Nephron (organoid): Measurements from ENCODE around the gene TBX5.

Source experiments
- H3K27ac Mint-ChIP-seq, 3 experiments: 2 replicates each; pipeline ENCODE4 v1.8.0; 2020; ENCODE audit warnings: mixed read lengths in 3 of 3, mild to moderate bottlenecking in 2 of 3, moderate library complexity in 1 of 3
- H3K27me3 Mint-ChIP-seq: 2 replicates; pipeline ENCODE4 v1.8.0; 2021; ENCODE audit warnings: low read depth, mild to moderate bottlenecking, moderate library complexity, mixed read lengths
- H3K36me3 Mint-ChIP-seq: 2 replicates; pipeline ENCODE4 v1.8.0; 2020; ENCODE audit warnings: low read depth, mixed read lengths
- H3K4me1 Mint-ChIP-seq: 2 replicates; pipeline ENCODE4 v1.8.0; 2020; ENCODE audit warnings: mixed read lengths
- H3K4me3 Mint-ChIP-seq, 3 experiments: 2 replicates each; pipeline ENCODE4 v1.8.0; 2020; ENCODE audit warnings: mild to moderate bottlenecking in 3 of 3, mixed read lengths in 3 of 3, moderate library complexity in 2 of 3
- H3K9me3 Mint-ChIP-seq: 2 replicates; pipeline ENCODE4 v1.8.0; 2020; ENCODE audit warnings: mixed read lengths
- CTCF ChIP-seq, 3 experiments: fragments of 200-600 bp; sonication (generic); IDR thresholded peaks; one replicate each; pipeline ENCODE4 v1.5.0; 2021; ENCODE audit warnings: antibody characterized with exemption in 3 of 3; ENCODE audit not compliant: unreplicated experiment in 3 of 3

Gene TBX5

DNA sequence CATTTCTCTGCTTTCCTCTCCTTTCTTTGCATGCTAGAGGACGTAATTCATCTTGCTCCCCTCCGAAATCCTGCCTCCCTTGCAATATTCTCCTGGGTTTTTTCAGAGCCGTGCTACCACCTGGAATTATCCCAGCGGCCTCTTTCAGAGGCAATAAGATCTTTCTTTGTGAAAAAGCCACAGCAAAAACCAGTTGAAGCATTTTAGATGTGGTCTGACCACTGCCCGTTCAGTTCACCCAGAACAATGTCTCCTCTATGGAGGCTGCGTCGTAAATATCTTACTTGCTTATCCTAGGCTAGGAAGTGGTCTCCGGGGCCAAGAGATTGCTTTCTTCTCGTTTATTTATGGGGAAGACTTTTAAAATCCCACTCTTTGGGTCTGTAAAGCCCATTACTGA, 85.8 kb downstream of the TBX5 start:
- Mint-ChIP-seq H3K4me3 (no peak overlapping the region), H3K27me3 (peaks cover 30% of the 10 kb centered on the region), H3K4me1 (no peaks in the 10 kb centered on the region), H3K36me3 (no peaks in the 10 kb centered on the region), H3K9me3 (no peaks in the 10 kb centered on the region), H3K27ac (no peak overlapping the region)
- no peak for TF ChIP-seq CTCF (IDR thresholded peaks at IDR 0.05; ENCODE audit: unreplicated experiment in 3 of 3)

DNA sequence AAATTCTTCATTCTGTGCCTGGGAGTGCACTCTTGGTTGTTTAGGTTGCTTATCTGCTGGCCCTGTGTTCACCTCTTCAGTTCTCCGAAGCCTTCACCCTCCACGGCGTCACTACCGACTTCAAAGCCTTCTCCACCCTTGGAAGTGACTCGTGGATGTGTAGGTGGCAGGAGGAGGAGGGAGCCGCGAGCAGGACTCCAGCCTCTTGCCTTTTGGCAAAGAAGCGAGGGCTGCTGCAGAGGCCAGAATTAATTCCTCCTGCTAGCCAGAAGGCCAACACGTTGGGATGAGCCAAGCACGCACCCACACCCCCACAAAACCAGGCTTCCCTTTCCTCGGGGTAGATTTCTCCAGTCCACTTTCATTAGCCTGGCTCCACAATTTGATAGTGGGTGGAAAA, 86.5 kb downstream of the TBX5 start:
- no peaks in the 10 kb centered on the region for H3K9me3 Mint-ChIP-seq
- no peak for TF ChIP-seq CTCF (IDR thresholded peaks at IDR 0.05; ENCODE audit: unreplicated experiment in 3 of 3)
- no peak overlapping the region for H3K27ac Mint-ChIP-seq
- no peak overlapping the region for H3K4me3 Mint-ChIP-seq
- H3K27me3 Mint-ChIP-seq: peaks cover 26% of the 10 kb centered on the region
- no peaks in the 10 kb centered on the region for H3K4me1 Mint-ChIP-seq
- H3K36me3 Mint-ChIP-seq: no peaks in the 10 kb centered on the region

DNA sequence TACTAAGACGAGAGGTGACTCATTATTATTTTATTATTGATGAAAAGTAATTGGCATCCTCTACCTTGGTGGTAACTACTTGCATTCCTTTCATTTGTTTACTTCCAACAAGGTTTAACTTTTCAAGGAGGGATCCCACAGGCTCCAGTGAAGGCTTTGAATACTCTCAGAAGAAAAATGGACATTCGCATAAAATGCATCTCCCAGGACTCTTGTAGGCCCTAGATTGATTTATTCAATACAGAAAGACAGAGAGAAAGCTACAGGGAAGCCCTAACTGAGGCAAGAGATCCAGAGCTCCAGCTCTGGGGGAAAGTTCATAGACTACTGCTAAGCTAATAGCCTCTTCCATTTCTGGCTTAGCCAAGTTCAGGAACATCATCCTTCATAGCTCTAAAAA, 87.0 kb downstream of the TBX5 start:
- no peak for TF ChIP-seq CTCF (IDR thresholded peaks at IDR 0.05; ENCODE audit: unreplicated experiment in 3 of 3)
- Mint-ChIP-seq H3K4me1 (no peaks in the 10 kb centered on the region), H3K9me3 (no peaks in the 10 kb centered on the region), H3K36me3 (no peaks in the 10 kb centered on the region), H3K27ac (no peak overlapping the region), H3K4me3 (no peak overlapping the region), H3K27me3 (peaks cover 30% of the 10 kb centered on the region)

DNA sequence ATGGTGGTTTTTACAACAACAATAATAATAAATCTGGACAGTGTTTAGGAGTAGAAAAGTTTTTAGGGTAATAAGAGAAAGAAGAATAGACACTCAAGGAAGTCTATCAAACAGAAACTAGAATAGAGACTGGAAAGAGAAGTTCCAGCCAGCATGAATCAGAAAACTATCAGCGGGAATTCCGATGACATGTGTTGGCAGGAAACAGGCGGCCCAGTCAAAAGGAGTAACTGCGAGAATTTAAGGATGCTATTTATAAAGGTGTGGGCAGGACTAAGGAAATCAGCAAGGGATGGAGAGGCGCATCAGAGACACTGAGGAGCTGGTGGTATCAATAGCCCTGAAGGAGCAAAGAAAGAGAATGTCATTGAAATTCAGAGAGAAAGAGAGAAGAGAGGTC, 89.9 kb downstream of the TBX5 start:
- H3K4me3 Mint-ChIP-seq: no peak overlapping the region
- no peaks in the 10 kb centered on the region for H3K4me1 Mint-ChIP-seq
- H3K27ac Mint-ChIP-seq: no peak overlapping the region
- H3K27me3 Mint-ChIP-seq: peaks cover 20% of the 10 kb centered on the region
- no peaks in the 10 kb centered on the region for H3K36me3 Mint-ChIP-seq
- TF ChIP-seq CTCF (IDR thresholded peaks at IDR 0.05; ENCODE audit: unreplicated experiment in 3 of 3): no peak
- H3K9me3 Mint-ChIP-seq: no peaks in the 10 kb centered on the region

DNA sequence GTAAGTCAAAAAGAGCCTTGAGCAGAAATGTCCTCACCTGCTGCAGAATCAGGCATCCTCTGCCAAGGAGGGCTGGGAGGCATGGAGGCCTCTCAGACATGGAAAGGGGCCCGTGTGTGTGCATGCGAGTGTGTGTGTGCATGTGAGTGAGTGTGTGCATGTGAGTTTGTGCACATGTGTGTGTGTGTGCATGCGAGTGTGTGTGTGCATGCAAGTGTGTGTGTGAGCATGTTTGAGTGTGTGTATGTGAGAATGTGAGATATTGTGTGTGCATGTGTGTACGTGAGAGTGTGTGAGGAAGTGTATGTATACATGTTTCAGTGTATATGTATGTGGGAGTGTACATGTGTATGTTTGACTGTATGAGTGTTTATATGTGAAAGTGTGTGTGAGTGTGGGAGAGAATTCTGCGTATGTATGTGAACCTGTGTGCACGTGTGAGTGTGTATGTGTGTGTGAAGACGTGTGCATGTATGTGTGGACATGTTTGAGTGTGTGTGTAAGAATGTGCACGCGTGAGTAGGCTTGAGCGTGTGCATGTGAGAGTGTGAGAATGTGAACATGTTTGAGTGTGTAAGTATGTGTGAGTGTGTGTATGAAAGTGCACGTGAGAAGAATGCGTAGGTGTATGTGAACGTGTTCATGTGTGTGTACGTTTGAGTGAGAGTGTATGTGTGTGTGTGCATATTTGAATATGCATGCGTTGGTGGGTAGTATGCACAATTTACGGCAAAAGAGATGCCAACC, 90.8 kb downstream of the TBX5 start:
- no peak for TF ChIP-seq CTCF (IDR thresholded peaks at IDR 0.05; ENCODE audit: unreplicated experiment in 3 of 3)
- Mint-ChIP-seq H3K27ac (no peak overlapping the region), H3K9me3 (no peaks in the 10 kb centered on the region), H3K36me3 (no peaks in the 10 kb centered on the region), H3K4me3 (no peak overlapping the region), H3K4me1 (no peaks in the 10 kb centered on the region), H3K27me3 (peaks cover 22% of the 10 kb centered on the region)

DNA sequence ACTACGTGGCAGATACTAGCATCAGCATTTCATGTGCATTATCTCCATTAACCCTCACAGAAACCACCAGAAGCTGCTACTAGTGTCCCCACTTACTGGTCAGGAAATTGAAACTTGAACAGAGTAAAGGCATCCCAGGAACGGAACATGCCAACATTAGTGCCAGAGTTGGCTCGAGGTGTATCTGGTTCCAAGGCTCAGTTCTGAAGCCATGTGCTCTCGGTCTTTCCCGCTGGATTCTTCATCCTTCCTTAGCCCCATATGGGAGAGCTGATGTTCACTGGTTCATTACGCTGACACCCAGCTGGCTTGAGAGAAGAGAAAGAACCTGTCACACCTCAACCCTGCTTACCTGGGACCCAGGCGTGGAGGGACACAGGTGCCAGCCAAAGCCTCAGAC, 91.5 kb downstream of the TBX5 start:
- Mint-ChIP-seq H3K36me3 (no peaks in the 10 kb centered on the region), H3K27ac (no peak overlapping the region), H3K4me3 (no peak overlapping the region)

More for the DNA sequence above, 91.5 kb downstream of the TBX5 start:
- Mint-ChIP-seq H3K9me3 (no peaks in the 10 kb centered on the region), H3K4me1 (no peaks in the 10 kb centered on the region), H3K27me3 (peaks cover 21% of the 10 kb centered on the region)
- TF ChIP-seq CTCF (IDR thresholded peaks at IDR 0.05; ENCODE audit: unreplicated experiment in 3 of 3): no peak
